HG03460 (cell line): ENCODE results near the gene OR52N5.

Source experiments
- ATAC-seq: cut with Tn5 transposase; IDR thresholded peaks from one replicate; pipeline ENCODE4 v1.9.1; 2021; ENCODE audit not compliant: unreplicated experiment

OR52N5 gene

DNA sequence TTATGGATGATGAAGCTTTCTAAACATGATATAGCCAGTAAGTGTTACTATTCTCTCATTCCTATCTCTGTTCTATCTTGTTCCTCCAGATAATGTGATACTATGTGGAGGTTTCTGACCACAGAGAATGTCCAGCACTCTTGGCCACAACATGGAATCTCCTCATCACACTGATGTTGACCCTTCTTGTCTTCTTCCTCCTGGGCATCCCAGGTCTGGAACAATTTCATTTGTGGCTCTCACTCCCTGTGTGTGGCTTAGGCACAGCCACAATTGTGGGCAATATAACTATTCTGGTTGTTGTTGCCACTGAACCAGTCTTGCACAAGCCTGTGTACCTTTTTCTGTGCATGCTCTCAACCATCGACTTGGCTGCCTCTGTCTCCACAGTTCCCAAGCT is 56.8 kb downstream of the OR52N5 start:
- ATAC-seq: no peak
